SH-SY5Y (cell line): ENCODE data around the gene ZNF516.

ENCODE experiments used
- GATA2 ChIP-seq: IDR thresholded peaks from 2 replicates; pipeline ENCODE4 v1.6.1; 2011; ENCODE audit warnings: mild to moderate bottlenecking, low read depth, low read length
- GATA3 ChIP-seq: IDR thresholded peaks from 2 replicates; pipeline ENCODE4 v1.6.1; 2011; ENCODE audit warnings: low read depth, mild to moderate bottlenecking, low read length, moderate library complexity

DNA sequence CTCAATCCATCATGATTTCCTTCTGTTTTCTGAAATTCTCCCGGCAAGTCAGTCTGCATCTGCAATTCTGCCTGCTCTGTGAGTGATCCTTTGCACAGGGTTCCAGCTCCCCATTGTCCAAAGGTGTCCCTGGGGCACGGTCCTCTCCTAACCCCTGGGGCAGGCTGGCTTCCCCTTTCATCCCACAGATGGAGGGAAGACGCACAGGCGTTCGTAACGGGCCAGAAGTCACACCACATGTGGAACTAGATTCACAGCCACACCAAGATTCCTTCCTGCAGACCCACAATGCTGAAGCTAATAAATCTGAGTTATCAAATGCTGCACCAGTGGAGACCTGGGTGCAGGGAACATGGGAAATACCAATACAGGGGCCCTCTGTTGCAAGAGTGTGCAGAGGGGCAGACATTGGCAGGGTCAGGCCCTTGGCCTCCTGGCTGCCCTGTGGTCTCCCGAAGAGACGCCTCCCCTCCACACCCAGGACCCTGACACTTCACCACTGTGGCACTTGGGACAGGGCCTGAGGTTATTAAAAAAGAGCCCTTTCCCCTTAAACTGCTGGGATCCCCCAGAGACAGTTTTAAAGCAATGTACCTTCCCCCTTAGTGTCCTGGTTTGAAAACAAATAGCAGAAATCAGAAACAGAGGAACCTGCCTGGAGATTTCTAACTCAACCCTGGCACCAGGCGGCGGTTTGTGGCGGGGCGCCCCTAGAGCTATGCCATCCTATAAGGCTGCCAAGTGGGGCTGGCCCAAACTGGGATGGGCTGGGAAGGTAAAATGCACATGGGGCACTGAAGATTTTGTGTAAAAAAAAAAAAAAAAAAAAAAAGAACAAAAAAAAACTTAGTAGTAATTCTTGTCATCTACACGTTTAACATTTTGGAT, 15.4 kb downstream of the ZNF516 start:
- TF ChIP-seq GATA3 (no peak), GATA2 (no peak)
